T-cell (primary cell): ENCODE results near the gene TMEM72. TPM values are rescaled to one million over a fixed set of nuclear protein-coding genes. Genes with fewer than 3 reads are reported as not detected.
"Not testable (repeated sequence)": the region's sequence is repeated elsewhere in the genome, so short reads cannot be mapped to it uniquely, and the experiment has no call there.

ENCODE experiments used
- ATAC-seq, 4 experiments: fragments of 200-7000 bp in 3 of 4; fragments of 150-1000 bp in 1 of 4; cut with Tn5 transposase; replicated peaks in 1 of 4; 1 replicate in 3 of 4; 2 replicates in 1 of 4; pipeline ENCODE4 v1.10.0; 2021; ENCODE audit warnings: moderate library complexity in 3 of 4, mild to moderate bottlenecking in 2 of 4, moderate number of reproducible peaks in 1 of 4
- CTCF ChIA-PET, 2 donors: fragments of 300-600 bp; sonication (Branson Sonifier 250); formaldehyde crosslinking; loops; one replicate each; lab custom pipeline; 2022; ENCODE audit warnings: antibody characterized with exemption in 2 of 2; lab: Charles Lee
- POLR2A ChIA-PET, 2 donors: fragments of 300-600 bp; sonication (Branson Sonifier 250); formaldehyde crosslinking; loops; one replicate each; lab custom pipeline; 2022; ENCODE audit warnings: antibody characterized with exemption in 2 of 2; lab: Charles Lee
- DNase-seq, 35 experiments: peaks; one replicate each; pipeline versions ENCODE4 v3.0.0 to v3.0.0-alpha.2; 2013 to 2023
- H3K27ac ChIP-seq: one replicate; pipeline ENCODE4 v1.5.1; 2013; ENCODE audit warnings: low read length
- H3K27me3 ChIP-seq, 2 experiments: replicated peaks in 1 of 2; 1 replicate in 1 of 2; 2 replicates in 1 of 2; pipeline versions ENCODE4 v1.6.1 to v1.7.0; 2013; ENCODE audit warnings: low read length in 1 of 2, mixed read lengths in 1 of 2; ENCODE audit not compliant: control insufficient read depth in 2 of 2, insufficient read depth in 2 of 2; ENCODE audit errors: extremely low read depth in 1 of 2
- H3K36me3 ChIP-seq, 2 donors: 1 replicate in 1 of 2; 2 replicates in 1 of 2; pipeline versions ENCODE4 v1.6.1 to v1.7.0; 2013; ENCODE audit warnings: low read length in 1 of 2; ENCODE audit not compliant: control insufficient read depth in 2 of 2, insufficient read depth in 1 of 2; ENCODE audit errors: extremely low read depth in 1 of 2
- H3K4me1 ChIP-seq, 2 experiments: 1 replicate in 1 of 2; 2 replicates in 1 of 2; pipeline versions ENCODE4 v1.6.1 to v1.7.0; 2013; ENCODE audit warnings: low read length in 2 of 2, mixed read lengths in 1 of 2; ENCODE audit not compliant: insufficient read depth in 2 of 2, control insufficient read depth in 1 of 2; ENCODE audit errors: extremely low read depth in 1 of 2
- H3K4me3 ChIP-seq, 2 donors: 1 replicate in 1 of 2; 2 replicates in 1 of 2; pipeline versions ENCODE4 v1.5.1 to v1.7.0; 2013; ENCODE audit warnings: mild to moderate bottlenecking in 2 of 2, low read length in 1 of 2, moderate library complexity in 1 of 2; ENCODE audit not compliant: control insufficient read depth in 1 of 2; ENCODE audit errors: extremely low read depth in 1 of 2
- H3K9me3 ChIP-seq: 2 replicates; pipeline ENCODE4 v1.7.0; 2013
- H3K27ac Mint-ChIP-seq, 2 donors: one replicate each; pipeline ENCODE4 v1.8.0; 2020 to 2021; ENCODE audit warnings: mild to moderate bottlenecking in 2 of 2, mixed read lengths in 2 of 2
- H3K27me3 Mint-ChIP-seq, 2 donors: one replicate each; pipeline ENCODE4 v1.8.0; 2021 to 2022; ENCODE audit warnings: mixed read lengths in 2 of 2
- H3K36me3 Mint-ChIP-seq: one replicate; pipeline ENCODE4 v1.8.0; 2021; ENCODE audit warnings: mixed read lengths
- H3K4me1 Mint-ChIP-seq, 3 donors: one replicate each; pipeline ENCODE4 v1.8.0; 2020 to 2022; ENCODE audit warnings: mixed read lengths in 3 of 3, mild to moderate bottlenecking in 1 of 3
- H3K4me3 Mint-ChIP-seq, 3 donors: one replicate each; pipeline ENCODE4 v1.8.0; 2020 to 2022; ENCODE audit warnings: mild to moderate bottlenecking in 3 of 3, mixed read lengths in 3 of 3, moderate library complexity in 3 of 3
- H3K9me3 Mint-ChIP-seq, 3 donors: one replicate each; pipeline ENCODE4 v1.8.0; 2020 to 2022; ENCODE audit warnings: mixed read lengths in 3 of 3
- WGBS: methylation state at CpG from one replicate; pipeline ENCODE4 v1.1.5; 2013; ENCODE audit warnings: missing lambda C conversion rate; ENCODE audit not compliant: insufficient coverage; 5-methylcytosine and 5-hydroxymethylcytosine counted together
- total RNA-seq, 35 experiments: library from RNA in 6 of 35; stranded (reverse) in 6 of 35; fragments of 120-200 nt in 1 of 35; gene quantifications; one replicate each; pipeline versions ENCODE4 v1.2.1 to v1.2.4 and lab custom pipeline; 2013 to 2026

TMEM72 gene
- total RNA-seq, 5 donors from 2014 or later (not counting 1 experiment from before 2014, with no cell fraction given) = 0.13 TPM; not detected in 4

DNA sequence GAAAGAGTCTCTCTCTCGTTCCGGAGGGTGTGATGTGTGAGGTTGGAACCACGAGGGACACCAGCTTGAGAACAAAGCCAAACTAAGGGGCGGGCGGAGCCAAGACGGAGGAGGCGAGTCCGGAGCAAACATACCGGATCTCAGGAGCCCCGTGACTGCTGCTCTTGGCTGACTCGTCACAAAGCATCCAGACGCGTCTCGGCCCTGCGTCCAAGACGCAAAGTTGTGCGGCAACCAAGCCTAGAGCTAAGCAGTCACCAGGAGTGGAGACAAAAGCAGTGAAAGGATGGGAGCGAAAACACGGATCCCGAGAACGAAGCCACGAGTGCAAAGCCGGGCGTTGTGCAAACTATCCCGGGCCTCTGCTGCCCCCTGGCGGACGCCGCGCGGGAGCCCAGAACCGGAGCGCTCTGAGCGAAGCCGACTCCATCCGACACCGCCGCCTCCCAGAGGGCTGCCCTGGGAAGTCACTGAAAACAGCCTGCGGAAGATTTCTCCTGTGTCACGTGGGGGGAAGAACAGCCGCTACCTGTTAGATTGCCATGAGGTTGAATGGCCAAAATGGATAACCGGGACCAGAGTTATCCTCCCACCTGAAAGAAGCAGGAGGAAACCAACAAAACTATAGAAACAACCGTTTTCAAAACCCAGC, 46.4 kb upstream of the TMEM72 start:
- Mint-ChIP-seq H3K9me3 (no peaks in the 10 kb centered on the region), H3K36me3 (no peaks in the 10 kb centered on the region), H3K27me3 (peaks cover 42 to 59% of the 10 kb centered on the region in 2 donors), H3K27ac (peak overlapping the region in 1 of 2 donors; percentile 15), H3K4me1 (peaks cover 18 to 19% (median 19%) of the 10 kb centered on the region in 3 donors), H3K4me3 (peak overlapping the region; percentile 87 to 88 (median 88))
- peak; percentile 33 to 88 (median 74) for DNase-seq
- Histone ChIP-seq H3K4me3 (peak overlapping the region; percentile 54 to 89), H3K36me3 (no peaks in the 10 kb centered on the region), H3K4me1 (peaks cover 7 to 15% of the 10 kb centered on the region in 2 experiments), H3K27me3 (peaks cover 2 to 50% of the 10 kb centered on the region in 2 experiments), H3K9me3 (no peaks in the 10 kb centered on the region), H3K27ac (no peak overlapping the region)
- 0% methylated on average over 37 of the region's 42 CpGs for whole genome bisulfite sequencing
- CTCF ChIA-PET = interaction anchor here in 1 of 2 donors (0.6 to 1.5 kb wide), 3 partner anchors 9 to 1175 kb away, joined by 3 to 5 read pairs (median 4); no protein-coding TSS in a partner anchor
- POLR2A ChIA-PET = no interaction called here
- ATAC-seq = peak; percentile 77 to 90 (median 86)

DNA sequence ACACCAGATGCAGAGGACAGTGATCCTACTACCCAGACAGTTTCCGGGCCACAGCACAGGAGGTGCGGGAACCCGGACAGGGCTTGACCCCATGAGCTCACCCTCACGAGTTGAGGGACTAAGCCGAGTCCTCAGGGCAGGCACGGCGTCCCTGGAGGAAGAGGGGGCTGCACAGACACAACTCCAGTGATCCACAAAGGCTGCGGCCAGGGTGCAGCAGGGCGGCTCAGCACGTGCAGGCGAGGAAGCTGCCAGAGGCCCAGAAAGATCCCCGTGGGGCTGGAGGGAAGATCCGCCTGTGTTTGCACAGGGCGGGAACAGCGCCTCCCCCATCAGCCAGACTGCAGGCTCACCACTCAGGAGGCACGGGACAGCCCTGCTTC, 45.9 kb upstream of the TMEM72 start:
- DNase-seq (no peak), ATAC-seq (no peak)
- H3K27ac Mint-ChIP-seq = no peak overlapping the region
- H3K27me3 ChIP-seq = peaks cover 2 to 50% of the 10 kb centered on the region in 2 experiments
- H3K4me1 Mint-ChIP-seq = peaks cover 18 to 19% (median 19%) of the 10 kb centered on the region in 3 donors
- H3K9me3 ChIP-seq = no peaks in the 10 kb centered on the region
- no peaks in the 10 kb centered on the region for H3K36me3 ChIP-seq
- POLR2A ChIA-PET = no interaction called here
- no peak overlapping the region for H3K27ac ChIP-seq
- peak overlapping the region; percentile 87 to 88 (median 88) for H3K4me3 Mint-ChIP-seq
- H3K9me3 Mint-ChIP-seq = no peaks in the 10 kb centered on the region
- CTCF ChIA-PET = interaction anchor here (0.6 to 1.5 kb wide), 3 partner anchors 9 to 1175 kb away, joined by 3 to 5 read pairs (median 4); no protein-coding TSS in a partner anchor
- peak overlapping the region in 1 of 2 donors; percentile 89 for H3K4me3 ChIP-seq
- no peaks in the 10 kb centered on the region for H3K36me3 Mint-ChIP-seq
- H3K4me1 ChIP-seq = peaks cover 7 to 15% of the 10 kb centered on the region in 2 experiments
- peaks cover 47 to 63% of the 10 kb centered on the region in 2 donors for H3K27me3 Mint-ChIP-seq
- 68% methylated on average over 14 of the region's 16 CpGs for WGBS

DNA sequence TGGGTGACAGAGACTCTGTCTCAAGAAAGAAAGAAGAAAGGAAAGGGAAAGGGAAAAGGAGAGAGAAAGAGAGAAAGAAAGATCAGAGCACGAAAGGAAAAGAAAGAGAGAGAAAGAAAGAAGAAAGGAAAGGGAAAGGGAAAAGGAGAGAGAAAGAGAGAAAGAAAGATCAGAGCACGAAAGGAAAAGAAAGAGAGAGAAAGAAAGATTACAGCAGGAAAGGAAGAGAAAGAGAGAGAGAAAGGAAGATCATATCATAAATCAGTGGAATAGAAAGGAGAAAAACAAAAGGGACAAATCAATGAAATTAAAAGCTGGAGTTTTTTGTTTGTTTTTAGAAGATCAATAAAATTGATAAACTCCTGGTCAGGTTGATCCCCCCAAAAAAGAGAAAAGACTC, 44.8 kb upstream of the TMEM72 start:
- DNase-seq, H3K36me3 ChIP-seq, H3K9me3 ChIP-seq, H3K27ac ChIP-seq, H3K36me3 Mint-ChIP-seq, H3K4me3 ChIP-seq, H3K9me3 Mint-ChIP-seq, H3K27ac Mint-ChIP-seq, POLR2A ChIA-PET, ATAC-seq: not testable (repeated sequence)
- H3K27me3 ChIP-seq = peaks cover 2 to 42% of the 10 kb centered on the region in 2 experiments
- peaks cover 18 to 19% (median 19%) of the 10 kb centered on the region in 3 donors for H3K4me1 Mint-ChIP-seq
- H3K27me3 Mint-ChIP-seq = peaks cover 47 to 63% of the 10 kb centered on the region in 2 donors
- peaks cover 7 to 15% of the 10 kb centered on the region in 2 experiments for H3K4me1 ChIP-seq
- WGBS = 78% methylated on average over 2 of the region's 2 CpGs
- peak overlapping the region in 1 of 3 donors; percentile 47 for H3K4me3 Mint-ChIP-seq
- CTCF ChIA-PET = interaction anchor here in 1 of 2 donors (0.7 to 0.9 kb wide), 2 partner anchors 16 to 176 kb away, joined by 3 to 4 read pairs; no protein-coding TSS in a partner anchor

DNA sequence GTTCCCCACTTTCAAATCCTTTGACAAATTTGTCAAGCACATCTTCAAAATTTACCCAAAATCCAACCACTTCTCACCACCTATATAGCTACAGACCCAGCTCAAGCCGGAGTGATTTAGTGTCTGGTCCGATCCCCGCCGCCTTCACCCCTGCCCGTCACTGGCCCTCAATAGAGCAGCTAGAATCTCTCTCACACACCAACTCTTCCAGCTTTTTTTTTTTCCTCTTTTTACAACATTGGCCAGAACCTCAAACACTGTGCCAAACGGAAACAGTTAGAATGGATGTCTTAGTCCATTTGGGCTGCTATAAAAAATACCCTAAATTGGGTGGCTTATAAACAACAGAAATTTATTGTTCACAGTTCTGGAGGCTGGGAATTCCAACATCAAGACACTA, 41.1 kb upstream of the TMEM72 start:
- POLR2A ChIA-PET = no interaction called here
- ATAC-seq (no peak), DNase-seq (no peak)
- no peak overlapping the region for H3K27ac Mint-ChIP-seq
- Histone ChIP-seq H3K4me3 (no peak overlapping the region), H3K27me3 (peaks cover 2 to 12% of the 10 kb centered on the region in 2 experiments), H3K27ac (no peak overlapping the region), H3K4me1 (peaks cover 0 to 4% of the 10 kb centered on the region in 2 experiments), H3K9me3 (no peaks in the 10 kb centered on the region), H3K36me3 (no peaks in the 10 kb centered on the region)
- peaks cover 38 to 40% of the 10 kb centered on the region in 2 donors for H3K27me3 Mint-ChIP-seq
- CTCF ChIA-PET = interaction anchor here in 1 of 2 donors (1.0 kb wide), 1 partner anchor 12 kb away, joined by 3 read pairs; no protein-coding TSS in a partner anchor
- WGBS = 94% methylated on average over 5 of the region's 6 CpGs
- peaks cover under 1 to 3% (median under 1%) of the 10 kb centered on the region in 3 donors for H3K4me1 Mint-ChIP-seq
- no peaks in the 10 kb centered on the region for H3K9me3 Mint-ChIP-seq
- no peaks in the 10 kb centered on the region for H3K36me3 Mint-ChIP-seq
- no peak overlapping the region for H3K4me3 Mint-ChIP-seq

DNA sequence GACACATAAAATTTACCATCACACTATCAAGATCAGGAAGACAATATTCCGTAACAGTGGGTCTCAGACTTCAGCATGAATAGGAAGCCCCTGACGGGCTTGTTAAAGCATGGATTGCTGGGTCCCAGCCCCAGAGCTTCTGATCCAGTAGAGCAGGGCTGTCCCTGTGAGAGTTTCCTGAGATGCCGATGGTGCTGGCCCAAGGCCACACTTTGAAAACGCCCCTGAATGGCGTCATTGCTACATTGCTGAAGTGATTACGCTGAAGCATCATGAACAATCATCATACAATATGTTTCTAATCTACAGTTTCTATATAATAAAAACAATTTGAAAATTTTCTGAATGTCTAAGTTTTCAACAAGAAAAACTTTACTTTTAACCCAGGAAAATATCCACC, 38.0 kb upstream of the TMEM72 start:
- no peak for ATAC-seq
- CTCF ChIA-PET = interaction anchor here (0.6 to 1.3 kb wide), 4 partner anchors 9 to 1256 kb away, joined by 3 read pairs; no protein-coding TSS in a partner anchor

DNA sequence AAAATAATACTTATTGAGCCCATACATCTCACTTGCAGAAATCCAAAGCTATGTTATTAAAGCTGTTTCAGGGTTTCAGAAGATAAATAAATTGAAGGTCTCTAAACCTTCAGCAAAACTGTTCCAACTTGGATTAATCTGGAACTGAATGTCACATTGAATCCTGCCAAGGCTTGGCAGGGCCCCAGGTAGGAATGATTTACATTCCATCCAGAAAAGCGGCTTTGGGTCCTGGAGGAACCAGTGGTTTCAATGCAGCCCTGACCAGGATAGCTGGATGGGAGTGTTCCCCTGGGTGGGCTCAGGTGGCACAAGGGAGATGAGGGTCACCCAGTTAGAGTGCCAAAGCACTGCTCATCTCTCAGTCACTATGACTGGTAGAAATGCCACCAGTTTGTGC, 37.0 kb upstream of the TMEM72 start:
- Histone ChIP-seq H3K9me3 (no peaks in the 10 kb centered on the region), H3K36me3 (no peaks in the 10 kb centered on the region), H3K4me3 (no peak overlapping the region), H3K27me3 (peaks cover 2 to 9% of the 10 kb centered on the region in 2 experiments), H3K27ac (no peak overlapping the region), H3K4me1 (peaks cover 0 to 8% of the 10 kb centered on the region in 2 experiments)
- Mint-ChIP-seq H3K4me3 (no peak overlapping the region), H3K4me1 (peaks cover 5 to 7% (median 6%) of the 10 kb centered on the region in 3 donors), H3K9me3 (no peaks in the 10 kb centered on the region), H3K27me3 (peaks cover 10 to 14% of the 10 kb centered on the region in 2 donors), H3K36me3 (no peaks in the 10 kb centered on the region), H3K27ac (no peak overlapping the region)
- ChIA-PET POLR2A (no interaction called here), CTCF (interaction anchor here (0.6 to 1.2 kb wide), 3 partner anchors 9 to 32 kb away, joined by 3 to 5 read pairs (median 3); no protein-coding TSS in a partner anchor)
- DNase-seq (no peak), ATAC-seq (no peak)
- 83% methylated on average over 1 of the region's 1 CpG for WGBS

More for the DNA sequence above, 38.0 kb upstream of the TMEM72 start:
- Mint-ChIP-seq H3K4me1 (no peaks in the 10 kb centered on the region), H3K27me3 (peaks cover 15 to 19% of the 10 kb centered on the region in 2 donors), H3K4me3 (no peak overlapping the region), H3K36me3 (no peaks in the 10 kb centered on the region), H3K9me3 (no peaks in the 10 kb centered on the region), H3K27ac (no peak overlapping the region)
- Histone ChIP-seq H3K4me3 (no peak overlapping the region), H3K36me3 (no peaks in the 10 kb centered on the region), H3K9me3 (no peaks in the 10 kb centered on the region), H3K27ac (no peak overlapping the region), H3K27me3 (peaks cover 2% of the 10 kb centered on the region in 2 experiments), H3K4me1 (no peaks in the 10 kb centered on the region)
- WGBS = 79% methylated on average over 2 of the region's 6 CpGs
- DNase-seq = no peak
- POLR2A ChIA-PET = no interaction called here
